ENCODE data around the gene EIPR1. TPM values are rescaled to one million over a fixed set of nuclear protein-coding genes. Genes with fewer than 3 reads are reported as not detected.

Gene EIPR1
- total and polyA plus RNA-seq, 2 of the 4 experiments (the other 2 are of a cell fraction), result 46.5 to 67.4 TPM

GRCh38 chr2:3420769-3421397 is 43.3 kb upstream of the EIPR1 start:
- Histone ChIP-seq H3K4me1 (ENCODE audit: control insufficient read depth, insufficient read depth, low read length) (peaks cover 2% of the 10 kb centered on the region; the same call in 1 of the 2 replicates), H3K9ac (ENCODE audit: low read depth, low read length) (no peak overlapping the region), H4K20me1 (ENCODE audit: insufficient read depth, low read length) (peaks cover 4% of the 10 kb centered on the region; the same call in 1 of the 2 replicates), H3K36me3 (ENCODE audit: control insufficient read depth, insufficient read depth, low read length) (peaks cover 53% of the 10 kb centered on the region), H4K5ac (ENCODE audit: low read depth, low read length) (no peak overlapping the region), H3K9me1 (ENCODE audit: insufficient read depth, low read length) (peaks cover 2% of the 10 kb centered on the region; the same call in 1 of the 2 replicates), H2BK5ac (ENCODE audit: low read depth, low read length, poor library complexity, severe bottlenecking) (no peak overlapping the region), H3K27ac (ENCODE audit: insufficient read depth, low read length) (no peak overlapping the region), H2BK20ac (ENCODE audit: low read depth, low read length) (no peak overlapping the region), H4K8ac (ENCODE audit: low read depth in 2 of 2, low read length in 2 of 2) (no peak overlapping the region), H3K4ac (ENCODE audit: low read depth, low read length) (no peak overlapping the region), H2AK5ac (ENCODE audit: low read depth, low read length) (no peak overlapping the region), H3K14ac (replicated peaks; ENCODE audit: low read depth, low read length) (no peak overlapping the region), H3K23ac (ENCODE audit: low read depth, low read length) (no peak overlapping the region), H3K9me3 (ENCODE audit: control insufficient read depth, insufficient read depth, low read length) (no peaks in the 10 kb centered on the region), H3K4me2 (ENCODE audit: low read depth, low read length) (no peak overlapping the region), H3K79me1 (ENCODE audit: low read depth in 1 of 2, low read length in 2 of 2) (peaks cover 31 to 40% of the 10 kb centered on the region in 2 experiments), H3K27me3 (ENCODE audit: control insufficient read depth, insufficient read depth, low read length) (no peaks in the 10 kb centered on the region), H3K56ac (ENCODE audit: extremely low read depth, insufficient read depth, low read length) (no peak overlapping the region), H3K18ac (ENCODE audit: low read depth, low read length) (no peak overlapping the region), H2AK9ac (replicated peaks; ENCODE audit: low read depth, low read length, poor library complexity) (no peak overlapping the region), H3K4me3 (ENCODE audit: insufficient read depth, low read depth, low read length) (no peak overlapping the region), H4K91ac (ENCODE audit: insufficient read depth, low read depth, low read length) (no peak overlapping the region), H2BK15ac (ENCODE audit: low read depth, low read length) (no peak overlapping the region), H2BK120ac (ENCODE audit: low read depth, low read length) (no peak overlapping the region), H2AFZ (replicated peaks; ENCODE audit: low read length, poor library complexity) (no peak overlapping the region)
- TF ChIP-seq CEBPB (IDR thresholded peaks at IDR 0.05; ENCODE audit: low read depth, low read length), result peak; percentile 71
- TF ChIP-seq, protein P1, sequence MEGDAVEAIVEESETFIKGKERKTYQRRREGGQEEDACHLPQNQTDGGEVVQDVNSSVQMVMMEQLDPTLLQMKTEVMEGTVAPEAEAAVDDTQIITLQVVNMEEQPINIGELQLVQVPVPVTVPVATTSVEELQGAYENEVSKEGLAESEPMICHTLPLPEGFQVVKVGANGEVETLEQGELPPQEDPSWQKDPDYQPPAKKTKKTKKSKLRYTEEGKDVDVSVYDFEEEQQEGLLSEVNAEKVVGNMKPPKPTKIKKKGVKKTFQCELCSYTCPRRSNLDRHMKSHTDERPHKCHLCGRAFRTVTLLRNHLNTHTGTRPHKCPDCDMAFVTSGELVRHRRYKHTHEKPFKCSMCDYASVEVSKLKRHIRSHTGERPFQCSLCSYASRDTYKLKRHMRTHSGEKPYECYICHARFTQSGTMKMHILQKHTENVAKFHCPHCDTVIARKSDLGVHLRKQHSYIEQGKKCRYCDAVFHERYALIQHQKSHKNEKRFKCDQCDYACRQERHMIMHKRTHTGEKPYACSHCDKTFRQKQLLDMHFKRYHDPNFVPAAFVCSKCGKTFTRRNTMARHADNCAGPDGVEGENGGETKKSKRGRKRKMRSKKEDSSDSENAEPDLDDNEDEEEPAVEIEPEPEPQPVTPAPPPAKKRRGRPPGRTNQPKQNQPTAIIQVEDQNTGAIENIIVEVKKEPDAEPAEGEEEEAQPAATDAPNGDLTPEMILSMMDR (conservative IDR thresholded peaks at IDR 0.05; ENCODE audit: low read depth, low read length), result no peak
- in situ Hi-C loops (cut with MboI; ENCODE audit: low sequenced_read_pairs) (loop anchor here (10.0 kb wide), 1 partner anchor 224 kb away; no protein-coding TSS in a partner anchor), intact Hi-C loops (cut with micrococcal nuclease) (no loop called here), dilution Hi-C loops (cut with HindIII; ENCODE audit: low sequenced_read_pairs, unreplicated experiment) (no loop called here)
- ChIA-PET CTCF (interaction anchor here (1.0 kb wide), 1 partner anchor 28 kb away, joined by 3 read pairs; no protein-coding TSS in a partner anchor), POLR2A (ENCODE audit: unreplicated experiment) (no interaction called here)
- DNase-seq (peak; percentile 29), ATAC-seq (ENCODE audit: low read depth) (peak; percentile 60)
- no TSS peak for BruUV-seq (replicated peaks)
- WGBS, 2 experiments (ENCODE audit: extremely low coverage in 2 of 2, insufficient read length in 1 of 2), result 82% methylated on average over 2 of the region's 14 CpGs; no CpG with 5 or more reads in 1 of the 2 experiments

All from IMR-90 (cell line).